Measurements from ENCODE around the gene SIL1. TPM values are rescaled to one million over a fixed set of nuclear protein-coding genes. Genes with fewer than 3 reads are reported as not detected.
"Not testable (repeated sequence)": the region's sequence is repeated elsewhere in the genome, so short reads cannot be mapped to it uniquely, and the experiment has no call there.

The SIL1 gene
- total RNA-seq, 2 donors from 2014 or later: 17.2 to 20.2 TPM

DNA sequence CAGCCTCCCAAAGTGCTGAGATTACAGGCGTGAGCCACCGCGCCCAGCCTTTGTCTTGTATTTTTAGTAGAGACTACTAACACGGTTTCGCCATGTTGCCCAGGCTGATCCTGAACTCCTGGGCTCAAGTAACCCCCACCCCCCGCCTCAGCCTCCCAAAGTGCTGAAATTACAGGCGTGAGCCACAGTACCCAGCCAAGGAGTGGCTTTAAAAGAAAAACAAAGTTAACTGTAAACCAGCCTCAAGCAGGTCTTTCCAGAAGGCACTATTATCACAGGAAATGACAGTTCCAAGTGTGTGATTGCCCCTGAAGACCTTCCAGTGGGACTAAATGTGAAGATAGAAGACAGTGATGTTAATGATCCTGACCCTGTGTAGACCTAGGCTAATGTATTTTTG is 31.1 kb downstream of the SIL1 start:
- peaks cover 8% of the 10 kb centered on the region for H3K4me1 Mint-ChIP-seq
- 88 to 98% methylated on average over 7 of the region's 7 CpGs for WGBS, 2 experiments (ENCODE audit: insufficient coverage in 1 of 2, insufficient read length in 1 of 2)
- H3K27me3 ChIP-seq (ENCODE audit: control insufficient read depth, insufficient read depth, low read length, poor library complexity, severe bottlenecking): no peaks in the 10 kb centered on the region
- no peak for DNase-seq
- TF ChIP-seq, protein P1, sequence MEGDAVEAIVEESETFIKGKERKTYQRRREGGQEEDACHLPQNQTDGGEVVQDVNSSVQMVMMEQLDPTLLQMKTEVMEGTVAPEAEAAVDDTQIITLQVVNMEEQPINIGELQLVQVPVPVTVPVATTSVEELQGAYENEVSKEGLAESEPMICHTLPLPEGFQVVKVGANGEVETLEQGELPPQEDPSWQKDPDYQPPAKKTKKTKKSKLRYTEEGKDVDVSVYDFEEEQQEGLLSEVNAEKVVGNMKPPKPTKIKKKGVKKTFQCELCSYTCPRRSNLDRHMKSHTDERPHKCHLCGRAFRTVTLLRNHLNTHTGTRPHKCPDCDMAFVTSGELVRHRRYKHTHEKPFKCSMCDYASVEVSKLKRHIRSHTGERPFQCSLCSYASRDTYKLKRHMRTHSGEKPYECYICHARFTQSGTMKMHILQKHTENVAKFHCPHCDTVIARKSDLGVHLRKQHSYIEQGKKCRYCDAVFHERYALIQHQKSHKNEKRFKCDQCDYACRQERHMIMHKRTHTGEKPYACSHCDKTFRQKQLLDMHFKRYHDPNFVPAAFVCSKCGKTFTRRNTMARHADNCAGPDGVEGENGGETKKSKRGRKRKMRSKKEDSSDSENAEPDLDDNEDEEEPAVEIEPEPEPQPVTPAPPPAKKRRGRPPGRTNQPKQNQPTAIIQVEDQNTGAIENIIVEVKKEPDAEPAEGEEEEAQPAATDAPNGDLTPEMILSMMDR (conservative IDR thresholded peaks at IDR 0.05): no peak
- H3K27ac Mint-ChIP-seq: no peak overlapping the region
- H3K4me3 Mint-ChIP-seq: no peak overlapping the region
- H3K27me3 Mint-ChIP-seq (ENCODE audit: insufficient read depth): no peaks in the 10 kb centered on the region
- peaks cover 21% of the 10 kb centered on the region for H3K9me3 Mint-ChIP-seq
- no peaks in the 10 kb centered on the region for H3K36me3 ChIP-seq (ENCODE audit: control insufficient read depth, insufficient read depth, low read length)
- H3K4me3 ChIP-seq (ENCODE audit: low read length): no peak overlapping the region
- no peak overlapping the region for H3K9ac ChIP-seq (ENCODE audit: extremely low read depth, low read length, poor library complexity, severe bottlenecking)
- no peak overlapping the region for H3K27ac ChIP-seq (ENCODE audit: low read depth, low read length)
- H3K9me3 ChIP-seq (ENCODE audit: control insufficient read depth, low read length): peaks cover 5% of the 10 kb centered on the region
- H3K36me3 Mint-ChIP-seq (ENCODE audit: low read depth): peaks cover 7% of the 10 kb centered on the region
- peaks cover 2% of the 10 kb centered on the region for H3K4me1 ChIP-seq (ENCODE audit: control insufficient read depth, insufficient read depth, low read length)

DNA sequence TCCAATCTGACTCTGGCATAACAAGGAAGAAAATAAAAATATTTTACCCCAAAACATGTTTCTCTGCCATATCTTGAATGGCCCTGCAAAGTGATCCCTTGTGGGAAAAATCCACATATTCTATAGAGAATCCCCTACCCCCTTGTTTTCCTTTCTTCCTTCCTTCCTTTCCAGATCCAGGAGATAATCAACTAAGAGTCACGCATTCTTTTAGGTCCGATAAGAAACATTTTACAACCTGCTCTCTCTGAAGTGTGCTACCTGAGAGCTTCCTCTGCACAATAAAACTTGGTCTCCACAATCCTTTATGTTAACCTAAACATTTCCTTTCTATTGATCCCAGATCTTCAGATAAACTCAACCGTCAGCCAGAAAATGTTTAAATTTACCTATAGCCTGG is 33.3 kb downstream of the SIL1 start:
- not testable (repeated sequence) for DNase-seq; H3K27ac Mint-ChIP-seq; H3K27ac ChIP-seq (ENCODE audit: low read depth, low read length); H3K4me1 ChIP-seq (ENCODE audit: control insufficient read depth, insufficient read depth, low read length); H3K4me3 Mint-ChIP-seq; H3K27me3 Mint-ChIP-seq (ENCODE audit: insufficient read depth); H3K36me3 Mint-ChIP-seq (ENCODE audit: low read depth); H3K9ac ChIP-seq (ENCODE audit: extremely low read depth, low read length, poor library complexity, severe bottlenecking); H3K4me3 ChIP-seq (ENCODE audit: low read length); H3K9me3 ChIP-seq (ENCODE audit: control insufficient read depth, low read length); H3K27me3 ChIP-seq (ENCODE audit: control insufficient read depth, insufficient read depth, low read length, poor library complexity, severe bottlenecking); H3K9me3 Mint-ChIP-seq; H3K4me1 Mint-ChIP-seq; H3K36me3 ChIP-seq (ENCODE audit: control insufficient read depth, insufficient read depth, low read length)
- WGBS, 2 experiments (ENCODE audit: insufficient coverage in 1 of 2, insufficient read length in 1 of 2): 92 to 93% methylated on average over 2 to 3 of the region's 3 CpGs

DNA sequence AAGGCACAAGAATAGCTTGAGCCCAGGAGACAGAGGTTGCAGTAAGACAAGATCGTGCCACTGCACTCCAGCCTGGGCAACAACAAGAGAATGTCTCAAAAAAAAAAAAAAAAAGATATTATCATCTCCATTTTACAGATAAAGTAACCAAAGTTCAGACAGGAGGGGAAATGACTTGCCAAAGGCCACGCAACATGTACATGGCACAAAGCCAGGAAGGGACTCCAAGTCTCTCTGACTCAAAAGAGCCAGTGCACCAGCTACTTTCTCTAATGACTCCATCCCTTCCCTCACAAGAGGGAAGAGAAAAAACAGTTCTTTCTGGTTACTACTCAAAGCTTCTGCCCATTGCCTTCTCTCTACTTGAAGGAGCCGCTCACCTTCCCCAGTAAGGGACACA is 34.1 kb downstream of the SIL1 start:
- Histone ChIP-seq H3K27me3 (ENCODE audit: control insufficient read depth, insufficient read depth, low read length, poor library complexity, severe bottlenecking) (no peaks in the 10 kb centered on the region), H3K27ac (ENCODE audit: low read depth, low read length) (no peak overlapping the region), H3K4me1 (ENCODE audit: control insufficient read depth, insufficient read depth, low read length) (peaks cover 4% of the 10 kb centered on the region), H3K4me3 (ENCODE audit: low read length) (no peak overlapping the region), H3K9ac (ENCODE audit: extremely low read depth, low read length, poor library complexity, severe bottlenecking) (no peak overlapping the region), H3K36me3 (ENCODE audit: control insufficient read depth, insufficient read depth, low read length) (no peaks in the 10 kb centered on the region), H3K9me3 (ENCODE audit: control insufficient read depth, low read length) (no peaks in the 10 kb centered on the region)
- Mint-ChIP-seq H3K4me3 (no peak overlapping the region), H3K27me3 (ENCODE audit: insufficient read depth) (no peaks in the 10 kb centered on the region), H3K4me1 (peaks cover 8% of the 10 kb centered on the region), H3K36me3 (ENCODE audit: low read depth) (no peaks in the 10 kb centered on the region), H3K9me3 (peaks cover 2% of the 10 kb centered on the region), H3K27ac (no peak overlapping the region)
- TF ChIP-seq, protein P1 (conservative IDR thresholded peaks at IDR 0.05): no peak
- no peak for DNase-seq
- WGBS, 2 experiments (ENCODE audit: insufficient coverage in 1 of 2, insufficient read length in 1 of 2): 96 to 100% methylated on average over 1 to 3 of the region's 3 CpGs

DNA sequence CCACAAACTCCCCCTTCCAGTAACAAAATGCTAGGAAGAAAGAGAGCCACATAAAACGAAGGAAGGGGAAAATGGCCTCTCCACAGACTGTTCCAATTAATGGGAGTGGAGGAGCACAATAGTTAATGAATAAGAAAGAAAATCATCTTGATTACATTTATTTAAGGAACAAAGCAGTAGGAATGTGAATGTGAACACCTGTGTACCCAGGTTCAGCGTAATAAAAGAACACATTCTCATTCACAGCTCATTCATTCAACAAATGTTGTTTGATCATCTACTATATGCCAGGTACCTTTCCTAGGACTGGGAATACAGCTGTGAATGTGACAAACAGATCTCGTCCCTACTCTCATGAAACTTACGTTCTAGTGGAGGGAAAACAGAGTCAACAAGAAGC is 35.7 kb downstream of the SIL1 start:
- H3K4me3 Mint-ChIP-seq: no peak overlapping the region
- TF ChIP-seq, protein P1 (conservative IDR thresholded peaks at IDR 0.05): no peak
- H3K9me3 Mint-ChIP-seq: no peaks in the 10 kb centered on the region
- Histone ChIP-seq H3K27ac (ENCODE audit: low read depth, low read length) (no peak overlapping the region), H3K36me3 (ENCODE audit: control insufficient read depth, insufficient read depth, low read length) (no peaks in the 10 kb centered on the region), H3K9ac (ENCODE audit: extremely low read depth, low read length, poor library complexity, severe bottlenecking) (no peak overlapping the region), H3K27me3 (ENCODE audit: control insufficient read depth, insufficient read depth, low read length, poor library complexity, severe bottlenecking) (no peaks in the 10 kb centered on the region), H3K4me1 (ENCODE audit: control insufficient read depth, insufficient read depth, low read length) (peaks cover 4% of the 10 kb centered on the region), H3K4me3 (ENCODE audit: low read length) (no peak overlapping the region), H3K9me3 (ENCODE audit: control insufficient read depth, low read length) (no peaks in the 10 kb centered on the region)
- no peak for DNase-seq
- no peaks in the 10 kb centered on the region for H3K27me3 Mint-ChIP-seq (ENCODE audit: insufficient read depth)
- WGBS, 2 experiments (ENCODE audit: insufficient coverage in 1 of 2, insufficient read length in 1 of 2): 92 to 100% methylated on average over 3 to 4 of the region's 4 CpGs
- no peak overlapping the region for H3K27ac Mint-ChIP-seq
- H3K36me3 Mint-ChIP-seq (ENCODE audit: low read depth): no peaks in the 10 kb centered on the region
- H3K4me1 Mint-ChIP-seq: peaks cover 4% of the 10 kb centered on the region

Measured in endodermal cell (in vitro differentiated cells).